ENCODE data around the gene FH.

FH gene

GRCh38 chr1:241457421-241457820 lies 62.1 kb downstream of the FH start:
- DNase-seq (ENCODE audit: low spot score): no peak

- DNase-seq (ENCODE audit: low spot score): no peak
Measured at GRCh38 chr1:241456743-241457142, 62.8 kb downstream of the FH start.

GRCh38 chr1:241453732-241454131 lies 65.8 kb downstream of the FH start:
- no peak for DNase-seq (ENCODE audit: low spot score)

- no peak for DNase-seq (ENCODE audit: low spot score)
Measured at GRCh38 chr1:241451956-241452355, 67.6 kb downstream of the FH start.
